GM19438 (cell line): ENCODE data around the gene FN3K.
"Not testable (repeated sequence)": the region's sequence is repeated elsewhere in the genome, so short reads cannot be mapped to it uniquely, and the experiment has no call there.

Experiments used
- ATAC-seq: cut with Tn5 transposase; IDR thresholded peaks from one replicate; pipeline ENCODE4 v1.9.1; 2021; ENCODE audit warnings: low read depth; ENCODE audit not compliant: unreplicated experiment

The FN3K gene

DNA sequence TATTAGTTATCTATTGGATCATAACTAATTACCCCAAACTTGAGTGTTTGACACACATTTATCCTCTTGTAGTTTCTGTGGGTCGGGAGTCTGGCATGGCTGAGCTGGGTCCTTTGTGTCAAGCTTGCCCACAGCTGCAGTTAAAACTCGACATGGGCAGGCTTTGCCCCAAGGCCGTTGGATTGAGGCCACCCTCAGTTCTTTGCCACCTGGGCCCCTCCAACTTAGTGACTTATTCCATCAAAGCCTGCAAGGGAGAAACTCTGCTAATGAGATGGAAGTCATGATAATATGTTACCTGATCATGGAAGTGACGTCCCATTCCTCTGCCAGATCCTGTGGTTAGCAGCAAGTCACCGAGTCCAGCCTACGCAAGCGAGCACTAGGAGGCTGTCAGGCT is 33.6 kb downstream of the FN3K start:
- no peak for ATAC-seq

DNA sequence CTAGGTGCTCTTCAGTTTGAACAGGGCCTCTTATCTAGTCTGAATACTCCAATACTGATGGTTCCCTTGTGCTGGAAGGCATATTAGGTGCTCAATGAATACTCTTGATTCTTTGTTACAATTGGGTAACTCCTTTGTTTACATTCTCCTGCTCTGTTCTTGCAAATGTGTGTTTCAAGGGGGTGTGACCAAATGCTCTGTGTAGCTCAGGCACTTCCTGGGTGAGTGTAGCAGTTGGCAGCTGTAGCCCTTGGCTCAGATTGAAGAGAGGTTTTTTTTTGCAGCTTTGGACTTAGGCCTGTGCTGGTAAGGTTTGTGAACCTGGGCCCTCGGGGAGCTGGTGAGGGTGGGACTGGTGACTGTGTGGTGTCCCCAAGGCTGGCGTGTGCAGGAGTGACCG is 36.6 kb downstream of the FN3K start:
- ATAC-seq: no peak

DNA sequence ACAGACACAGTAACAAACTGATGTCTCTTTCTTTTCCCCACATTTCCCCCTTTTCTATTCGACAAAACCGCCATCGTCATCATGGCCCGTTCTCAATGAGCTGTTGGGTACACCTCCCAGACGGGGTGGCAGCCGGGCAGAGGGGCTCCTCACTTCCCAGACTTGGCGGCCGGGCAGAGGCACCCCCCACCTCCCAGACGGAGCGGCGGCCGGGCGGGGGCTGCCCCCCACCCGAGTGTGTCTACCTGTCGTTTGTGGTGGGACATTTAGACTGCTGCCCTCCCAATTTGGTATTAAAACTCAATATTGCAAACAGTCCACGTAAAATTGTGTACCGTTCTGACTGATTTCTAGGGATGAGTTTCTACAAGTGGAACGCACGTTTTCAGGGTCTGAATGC is 39.0 kb downstream of the FN3K start:
- not testable (repeated sequence) for ATAC-seq

DNA sequence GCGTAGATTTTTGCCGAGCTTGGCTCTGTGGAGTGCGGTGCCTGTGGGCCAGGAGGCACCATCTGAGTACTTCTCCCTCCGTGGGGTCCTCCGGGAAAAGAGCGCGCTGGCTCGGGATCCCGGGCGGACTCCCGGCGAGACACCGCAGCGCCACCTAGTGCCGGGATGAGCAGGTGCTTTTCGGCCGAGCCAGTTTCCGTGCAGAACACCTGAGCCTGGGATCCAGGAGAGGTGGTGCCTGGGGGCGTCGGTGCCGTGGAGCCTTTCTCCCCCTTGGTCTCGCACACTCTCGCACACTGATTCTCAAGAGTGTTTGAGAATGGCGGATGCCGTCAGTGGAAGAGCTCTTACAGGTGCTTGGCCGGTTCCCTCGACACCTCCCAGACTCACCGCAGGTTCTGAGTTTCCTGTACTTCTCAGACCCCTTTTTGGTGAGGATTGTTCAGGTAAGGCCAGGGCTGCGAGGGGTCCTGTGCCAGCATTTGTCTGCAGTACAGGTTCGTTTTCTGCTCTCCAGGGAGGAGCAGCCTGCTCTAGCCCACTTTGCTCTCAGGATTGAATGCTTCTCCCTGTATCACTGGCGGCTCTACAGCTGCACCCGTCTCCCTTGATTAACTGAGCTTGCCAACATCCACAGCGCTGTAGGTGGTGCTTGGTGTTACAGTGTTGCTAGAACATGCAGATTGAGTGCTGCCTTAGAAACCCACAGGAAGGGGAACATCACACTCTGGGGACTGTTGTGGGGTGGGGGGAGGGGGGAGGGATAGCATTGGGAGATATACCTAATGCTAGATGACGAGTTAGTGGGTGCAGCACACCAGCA is 39.8 kb downstream of the FN3K start:
- ATAC-seq: no peak

DNA sequence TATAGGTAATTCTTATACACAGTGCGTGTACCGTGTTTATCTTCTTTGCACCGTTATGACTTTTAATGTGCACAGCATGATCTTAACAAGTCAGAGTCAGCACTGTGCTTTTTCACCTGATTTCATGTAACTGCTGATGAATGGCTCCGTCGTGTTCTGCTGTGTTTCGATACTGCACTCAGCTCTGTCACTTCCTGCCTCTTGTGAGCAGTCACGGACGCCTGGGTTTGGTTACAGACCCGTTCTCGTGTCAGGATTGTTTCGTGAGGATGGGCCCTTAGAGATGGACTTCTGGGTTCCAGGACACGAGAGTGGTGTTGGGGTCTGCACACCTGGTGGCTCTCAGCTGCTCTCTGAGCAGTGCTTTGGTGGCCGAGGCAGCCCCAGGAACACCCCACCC is 41.0 kb downstream of the FN3K start:
- no peak for ATAC-seq

DNA sequence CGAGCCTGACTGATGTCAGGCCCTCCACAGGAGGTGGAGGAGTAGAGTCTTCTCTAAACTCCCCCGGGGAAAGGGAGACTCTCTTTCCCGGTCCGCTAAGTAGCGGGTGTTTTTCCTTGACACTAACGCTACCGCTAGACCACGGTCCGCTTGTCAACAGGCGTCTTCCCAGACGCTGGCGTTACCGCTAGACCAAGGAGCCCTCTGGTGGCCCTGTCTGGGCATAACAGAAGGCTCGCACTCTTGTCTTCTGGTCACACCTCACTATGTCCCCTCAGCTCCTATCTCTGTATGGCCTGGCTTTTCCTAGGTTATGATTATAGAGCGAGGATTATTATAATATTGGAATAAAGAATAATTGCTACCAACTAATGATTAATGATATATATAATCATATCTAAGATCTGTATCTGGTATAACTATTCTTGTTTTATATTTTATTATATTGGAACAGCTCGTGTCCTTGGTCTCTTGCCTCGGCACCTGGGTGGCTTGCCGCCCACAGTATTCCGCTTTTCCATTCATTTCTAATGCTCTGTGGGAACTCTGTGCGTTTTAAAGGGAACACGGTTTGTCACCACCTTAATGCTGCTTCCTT is 42.5 kb downstream of the FN3K start:
- not testable (repeated sequence) for ATAC-seq

DNA sequence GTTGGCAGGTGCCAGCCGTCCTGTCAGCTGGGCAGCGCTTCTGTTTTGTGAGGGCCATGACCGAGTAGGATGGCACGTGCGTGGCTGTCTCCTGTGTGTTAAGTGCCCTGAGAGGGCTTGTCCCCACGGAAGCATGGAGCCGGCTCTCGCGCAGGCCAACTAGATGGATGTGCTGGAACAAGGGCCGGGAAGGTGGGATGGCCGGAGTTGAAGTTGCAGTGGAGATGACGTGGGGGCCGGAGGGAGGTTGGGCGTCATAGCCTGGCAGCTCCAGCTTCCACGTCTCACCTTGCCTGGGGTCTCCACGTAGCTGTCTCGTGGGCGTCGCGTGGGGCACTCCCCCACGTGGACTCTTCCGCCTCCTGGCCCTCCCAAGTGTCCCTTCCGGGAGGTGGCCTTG is 44.1 kb downstream of the FN3K start:
- no peak for ATAC-seq

DNA sequence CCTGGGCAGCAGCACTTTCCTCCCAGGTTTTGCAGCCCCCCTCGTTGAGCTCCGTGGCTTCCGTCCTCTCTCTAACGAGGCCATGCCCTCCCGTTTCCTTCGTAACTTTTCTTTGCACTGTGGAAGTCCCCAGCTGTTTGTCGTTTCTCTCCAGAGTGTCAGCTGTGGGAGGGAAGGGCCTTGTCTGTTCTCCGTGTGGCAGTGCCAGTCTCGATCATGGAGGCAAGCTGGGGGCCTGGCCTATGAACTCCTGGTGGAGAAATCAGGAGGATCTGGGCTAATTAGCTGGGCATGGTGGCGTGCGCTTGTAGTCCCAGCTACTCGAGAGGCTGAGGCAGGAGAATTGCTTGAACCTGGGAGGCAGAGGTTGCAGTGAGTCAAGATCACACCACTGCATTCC is 44.8 kb downstream of the FN3K start:
- no peak for ATAC-seq

DNA sequence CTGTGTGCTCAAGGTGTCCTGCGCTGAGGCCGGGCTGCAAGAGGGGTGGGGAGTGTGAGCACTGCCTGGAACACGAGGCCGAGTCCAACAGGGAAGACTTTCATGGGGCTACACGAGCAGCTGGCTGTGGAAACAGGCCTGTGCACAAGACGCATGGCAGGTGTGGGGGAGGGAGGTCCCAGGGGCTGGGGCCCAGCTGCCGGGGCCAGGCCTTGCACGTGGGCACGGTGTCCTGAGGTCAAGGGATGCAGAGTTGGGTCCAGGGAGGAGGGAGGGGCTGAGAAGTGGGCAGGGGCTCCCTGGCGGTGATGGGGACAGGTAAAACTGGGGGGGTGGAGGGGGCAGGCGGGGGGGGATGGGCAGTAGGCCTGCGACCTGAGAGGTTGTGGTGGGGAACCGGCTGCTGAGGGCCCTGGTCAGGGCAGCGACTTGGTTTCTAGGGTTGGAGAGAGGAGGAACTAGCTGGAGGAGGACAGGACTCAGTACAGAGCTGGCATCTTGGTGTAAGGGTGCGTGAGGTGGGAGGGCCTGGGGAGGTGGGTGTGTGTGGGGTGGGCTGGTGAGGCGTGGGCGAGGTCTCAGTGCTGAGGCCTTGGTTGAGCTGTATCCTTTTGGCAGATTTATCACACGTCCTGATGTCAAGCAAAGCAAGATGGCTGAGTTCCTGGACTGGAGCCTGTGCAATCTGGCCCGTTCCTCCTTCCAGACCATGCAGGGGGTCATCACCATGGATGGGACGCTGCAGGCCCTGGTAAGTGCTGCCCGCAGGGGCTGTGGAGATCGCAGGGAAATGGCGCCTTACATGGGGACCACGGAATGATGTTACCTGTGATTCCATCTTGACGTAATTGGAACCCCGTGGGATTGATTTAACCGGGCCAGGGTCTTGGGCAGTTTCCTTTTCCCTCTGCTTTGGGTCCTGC is 45.8 kb downstream of the FN3K start:
- no peak for ATAC-seq

DNA sequence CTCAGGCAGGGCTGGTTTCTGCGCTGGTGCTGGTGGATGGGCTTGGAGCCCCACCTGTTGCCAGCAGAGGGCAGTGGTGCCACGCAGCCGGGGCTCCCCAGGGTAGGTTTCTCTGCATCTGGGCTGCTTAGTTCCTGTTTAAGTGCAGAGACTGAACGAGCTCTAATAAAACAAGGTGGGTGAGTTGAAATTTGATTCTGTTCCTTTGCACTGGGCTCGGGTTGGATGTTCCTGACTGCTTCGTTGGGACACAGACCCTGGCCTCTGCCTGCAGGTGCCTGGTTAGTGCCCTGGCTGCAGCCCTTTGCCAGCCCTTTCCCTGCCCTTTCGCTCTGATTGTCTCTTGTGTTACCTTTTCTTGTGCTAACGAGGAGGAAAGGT is 46.5 kb downstream of the FN3K start:
- ATAC-seq: no peak

DNA sequence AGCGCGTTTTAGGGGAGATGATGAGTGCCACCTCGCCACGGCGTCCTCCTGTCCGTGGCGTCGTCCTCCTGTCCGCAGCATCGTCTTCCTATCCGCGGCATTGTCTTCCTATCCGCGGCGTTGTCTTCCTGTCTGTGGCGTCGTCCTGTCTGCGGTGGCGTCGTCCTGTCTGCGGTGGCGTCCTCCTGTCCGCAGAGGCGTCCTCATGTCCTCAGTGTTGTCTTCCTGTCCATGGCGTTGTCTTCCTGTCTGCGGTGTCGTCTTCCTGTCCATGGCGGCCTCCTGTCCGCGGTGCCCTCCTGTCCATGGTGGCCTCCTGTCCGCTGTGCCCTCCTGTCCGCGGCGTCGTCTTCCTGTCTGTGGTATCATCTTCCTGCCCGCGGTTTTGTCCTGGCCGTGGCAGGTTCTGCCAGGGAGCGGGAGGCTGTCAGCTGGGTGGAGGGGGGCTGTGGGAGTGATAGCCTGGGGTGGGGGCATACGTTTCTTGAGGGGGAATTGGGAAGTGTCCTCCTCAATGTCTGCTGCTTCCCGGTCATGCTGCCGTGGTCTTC is 47.3 kb downstream of the FN3K start:
- ATAC-seq: no peak

DNA sequence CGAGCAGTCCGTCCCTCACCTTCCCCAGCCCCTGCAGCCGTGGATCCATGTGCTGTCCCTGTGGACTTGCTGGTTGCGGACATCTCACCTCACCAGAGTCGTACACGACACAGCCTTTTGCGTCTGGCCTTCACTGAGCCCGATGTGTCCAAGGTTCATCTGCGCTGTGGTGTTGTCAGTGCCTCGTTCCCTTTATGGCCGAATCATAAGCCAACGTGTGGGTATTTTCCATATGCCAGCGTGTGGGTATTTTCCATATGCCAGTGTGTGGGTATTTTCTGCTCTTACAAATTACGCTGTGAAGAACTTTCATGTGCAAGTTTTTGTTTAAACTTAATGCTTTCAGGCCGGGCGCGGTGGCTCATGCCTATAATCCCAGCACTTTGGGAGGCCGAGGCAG is 48.1 kb downstream of the FN3K start:
- no peak for ATAC-seq

DNA sequence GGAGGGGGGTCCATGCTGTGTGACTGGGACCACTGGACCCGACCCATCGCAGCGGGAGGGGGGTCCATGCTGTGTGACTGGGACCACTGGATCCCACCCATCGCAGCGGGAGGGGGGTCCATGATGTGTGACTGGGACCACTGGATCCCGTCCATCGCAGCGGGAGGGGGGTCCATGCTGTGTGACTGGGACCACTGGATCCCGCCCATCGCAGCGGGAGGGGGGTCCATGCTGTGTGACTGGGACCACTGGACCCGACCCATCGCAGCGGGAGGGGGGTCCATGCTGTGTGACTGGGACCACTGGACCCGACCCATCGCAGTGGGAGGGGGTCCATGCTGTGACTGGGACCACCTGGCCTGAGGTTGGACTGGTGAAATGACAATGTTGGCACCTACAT is 50.2 kb downstream of the FN3K start:
- ATAC-seq: not testable (repeated sequence)

DNA sequence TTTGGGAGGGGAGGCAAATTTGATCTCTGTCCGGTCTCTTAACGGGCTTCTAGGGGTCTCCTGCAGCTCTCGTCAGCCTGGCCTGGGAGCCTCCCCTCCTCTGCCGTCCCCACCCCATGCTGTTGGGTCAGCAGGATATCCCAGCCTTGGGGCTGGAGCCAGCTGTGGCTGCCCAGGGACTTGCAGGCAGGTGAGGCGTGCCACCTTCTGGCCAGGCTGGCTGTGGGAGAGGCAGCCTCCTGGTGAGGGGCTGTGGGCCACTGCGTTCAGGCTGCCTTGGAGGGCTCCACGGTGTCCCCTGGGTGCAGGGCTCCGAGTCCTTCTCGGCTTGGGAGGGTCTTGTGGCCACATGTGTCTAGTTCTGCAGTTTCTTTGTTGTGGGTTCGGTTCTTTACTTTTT is 51.0 kb downstream of the FN3K start:
- no peak for ATAC-seq

DNA sequence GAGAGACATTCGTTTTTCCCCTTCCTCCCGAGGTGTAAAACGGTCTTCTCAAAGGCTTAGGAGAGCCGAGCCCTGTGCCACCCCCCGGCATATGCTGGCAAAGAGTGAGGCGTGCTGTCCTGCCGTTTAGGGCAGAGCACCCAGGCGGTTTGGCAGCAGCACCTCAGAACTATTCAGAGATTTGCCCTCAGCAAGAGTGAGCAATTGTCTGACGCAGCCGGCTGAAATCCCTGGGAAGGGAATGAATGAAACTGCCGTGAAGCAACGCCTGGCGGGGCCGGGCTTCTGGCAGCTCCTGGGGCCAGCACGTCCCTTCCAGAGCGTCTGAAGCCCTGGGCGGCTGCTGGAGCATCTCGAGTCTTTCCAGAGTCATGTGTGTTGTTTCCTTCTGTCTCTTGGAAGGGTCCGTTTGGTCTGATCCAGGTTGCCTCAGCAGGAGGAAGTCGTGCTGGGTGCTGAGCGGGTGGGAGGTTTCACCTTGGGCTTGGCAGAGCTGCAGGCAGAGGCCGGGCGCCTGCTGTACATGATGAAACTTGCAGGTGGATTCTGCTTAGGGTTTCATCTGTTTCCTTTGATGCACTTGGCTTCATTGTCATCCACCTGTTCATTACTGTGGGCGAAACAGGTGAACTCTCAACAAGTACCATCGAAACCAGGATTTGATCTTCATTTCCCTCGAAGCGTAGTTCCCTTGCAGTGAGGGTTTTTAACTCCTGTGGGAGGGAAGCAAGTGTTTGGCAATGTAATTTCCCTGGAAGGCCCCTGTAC is 51.9 kb downstream of the FN3K start:
- no peak for ATAC-seq

DNA sequence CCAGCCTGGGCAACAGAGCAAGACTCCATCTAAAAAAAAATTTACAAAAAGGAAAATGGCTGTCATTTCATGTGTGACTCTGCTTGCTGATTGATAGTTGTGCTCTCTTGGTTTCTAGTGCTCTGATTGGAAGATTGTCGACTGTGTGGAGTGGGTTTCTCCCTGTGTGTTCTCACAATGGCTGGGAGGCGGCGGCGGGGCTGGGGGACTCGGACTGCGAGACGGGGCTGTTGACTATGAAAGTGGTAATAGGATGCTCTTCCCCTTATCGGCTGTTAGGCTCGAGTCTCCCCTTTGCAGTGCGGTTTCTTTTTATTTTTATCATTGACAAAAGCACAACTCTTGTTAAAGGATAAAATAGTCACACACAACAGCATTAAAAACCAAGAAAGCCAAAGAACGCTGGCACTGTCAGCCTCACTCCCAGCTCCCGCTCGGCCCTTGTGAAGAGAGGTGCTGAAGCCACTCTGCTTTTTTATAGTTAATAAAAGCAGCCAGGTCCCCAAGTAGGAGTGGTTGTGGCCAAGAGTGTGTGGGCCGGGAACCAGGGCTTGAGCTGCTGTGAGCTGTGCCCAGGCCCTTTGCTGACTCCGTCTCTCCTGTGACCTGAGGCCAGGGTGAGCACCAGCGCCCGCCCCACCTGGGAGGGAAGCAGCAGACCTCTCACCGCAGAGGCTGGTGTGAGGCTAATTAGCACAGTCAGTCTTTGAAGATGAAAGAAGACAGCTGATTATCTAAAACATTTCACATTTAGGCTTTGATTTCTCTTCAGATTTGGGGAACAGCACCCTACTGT is 53.0 kb downstream of the FN3K start:
- no peak for ATAC-seq

DNA sequence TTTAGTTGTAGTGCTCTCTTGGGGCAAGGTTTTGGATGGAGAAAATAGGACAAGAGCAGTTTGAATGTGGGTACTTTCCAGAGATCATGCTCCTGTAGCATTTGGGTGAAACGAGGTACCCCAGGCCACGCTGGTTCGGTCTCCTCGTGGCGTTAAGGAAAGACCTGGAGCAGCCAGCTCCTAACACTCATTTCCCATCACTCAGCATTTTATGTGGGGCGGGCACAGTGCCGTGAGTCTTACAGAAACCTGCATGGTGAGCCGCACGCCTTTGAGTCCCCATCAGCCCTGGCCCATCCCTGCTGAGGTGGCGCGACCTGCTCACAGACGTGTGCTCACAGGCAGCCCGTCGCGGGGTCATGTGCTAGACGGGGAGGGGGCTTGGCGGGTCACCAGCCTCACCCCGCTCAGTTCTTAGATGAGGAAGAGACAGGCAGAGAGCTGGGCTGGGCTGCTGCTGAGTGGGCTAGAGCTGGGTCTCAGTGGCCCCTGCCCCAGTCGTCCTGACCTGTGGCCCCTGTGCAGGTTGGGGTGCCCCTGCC is 53.7 kb downstream of the FN3K start:
- ATAC-seq: no peak

DNA sequence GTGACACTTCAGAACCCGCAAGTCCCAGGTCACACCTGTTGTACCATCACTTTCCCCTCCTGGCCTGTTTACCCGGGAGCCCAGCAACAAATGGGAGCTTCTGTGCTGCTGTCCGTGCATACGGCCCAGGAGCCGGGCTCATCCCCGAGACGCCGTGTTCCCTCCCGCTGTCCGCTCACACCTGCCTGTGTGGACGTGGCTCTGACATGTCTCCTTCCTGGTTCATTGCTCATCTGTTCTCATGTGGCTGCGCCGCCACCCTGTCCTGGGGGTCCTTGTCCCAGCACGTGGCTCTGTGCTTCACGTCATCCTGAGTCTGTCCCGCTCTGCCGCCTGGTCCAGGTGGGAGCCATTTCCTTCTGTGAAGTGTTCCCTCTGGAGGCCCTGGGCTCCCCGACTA is 54.4 kb downstream of the FN3K start:
- no peak for ATAC-seq

DNA sequence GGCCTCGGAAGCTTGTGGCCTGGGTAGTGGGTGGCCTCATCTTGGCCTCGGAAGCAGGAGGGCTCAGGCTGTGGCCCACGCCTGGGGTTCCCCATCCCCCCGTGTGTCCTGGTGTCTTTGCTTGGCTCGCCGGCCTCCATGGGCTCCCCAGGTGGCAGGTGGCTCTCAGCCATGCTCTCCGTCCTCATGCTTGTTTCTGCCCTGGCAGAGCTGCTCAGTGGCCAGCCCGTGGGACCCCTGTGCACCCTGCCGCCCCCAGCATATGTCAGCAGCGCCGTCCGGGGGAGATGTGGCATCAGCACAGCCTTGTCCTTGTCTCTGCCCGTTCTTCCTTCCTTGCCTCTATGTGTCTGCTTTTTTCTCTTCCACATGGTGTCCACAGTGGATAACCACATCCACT is 55.0 kb downstream of the FN3K start:
- no peak for ATAC-seq
